ENCODE results near the gene TSEN15. TPM values are rescaled to one million over a fixed set of nuclear protein-coding genes. Genes with fewer than 3 reads are reported as not detected.

The TSEN15 gene
- total and polyA plus RNA-seq, 9 of the 15 experiments (the other 6 are each of a cell fraction or from before 2014, with no cell fraction given) = 25.6 to 121 (median 91.3) TPM

DNA sequence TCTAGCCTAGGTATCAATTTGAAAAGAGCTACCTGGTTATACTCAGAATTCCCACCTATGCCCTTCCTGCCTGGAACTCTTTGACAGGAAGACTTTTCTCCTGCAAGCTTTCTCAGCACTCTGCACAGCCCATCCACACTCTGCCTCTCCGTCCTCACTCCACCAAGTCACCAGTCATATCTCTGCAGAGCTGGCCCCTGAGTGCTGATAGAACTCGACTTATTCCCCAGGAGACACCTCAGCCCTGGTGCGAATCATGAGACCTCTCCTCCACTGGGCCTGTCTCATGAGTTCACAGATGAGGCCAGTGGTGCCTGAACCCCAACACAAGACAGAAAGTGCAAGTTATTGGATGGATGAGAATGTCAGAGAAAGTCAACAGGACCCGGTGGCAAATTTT, 46.0 kb upstream of the TSEN15 start:
- intact Hi-C loops (cut with micrococcal nuclease) (no loop called here), in situ Hi-C loops (cut with MboI) (no loop called here)
- Histone ChIP-seq H4K20me1 (replicated peaks; ENCODE audit: control insufficient read depth, insufficient read depth, low read length) (no peaks in the 10 kb centered on the region), H3K27ac (ENCODE audit: extremely low read depth, low read depth, low read length) (0 out of 3 replicates have a peak overlapping the region, but pooled peaks have one; percentile 1), H3K79me2 (ENCODE audit: control insufficient read depth, insufficient read depth, low read length) (peaks cover 12% of the 10 kb centered on the region; the same call in 2 of the 3 replicates), H3K9me3 (replicated peaks; ENCODE audit: control insufficient read depth, insufficient read depth, low read depth, low read length) (no peaks in the 10 kb centered on the region), H3K9me1 (ENCODE audit: control insufficient read depth, insufficient read depth, low read length) (no peaks in the 10 kb centered on the region), H3K27me3 (ENCODE audit: control insufficient read depth in 2 of 2, insufficient read depth in 2 of 2, low read length in 2 of 2) (no peaks in the 10 kb centered on the region), H2AFZ (ENCODE audit: low read depth, low read length) (peak overlapping the region; percentile 14), H3K36me3 (ENCODE audit: control insufficient read depth, insufficient read depth, low read length) (no peaks in the 10 kb centered on the region), H3K9ac (ENCODE audit: insufficient read depth in 1 of 2, low read depth in 2 of 2, low read length in 2 of 2) (no peak overlapping the region), H3K4me2 (ENCODE audit: insufficient read depth, low read length) (peak overlapping the region; percentile 30), H3K4me3 (no peak overlapping the region), H3K4me1 (replicated peaks in 1 of 2; ENCODE audit: control insufficient read depth in 2 of 2, insufficient read depth in 2 of 2, low read length in 2 of 2) (peaks cover 3 to 30% of the 10 kb centered on the region in 2 experiments; a peak in 4 of 5 replicates)
- FAIRE-seq (no peak), DNase-seq (ENCODE audit: extremely low read depth in 1 of 4, low spot score in 3 of 4) (peak in 1 of 4 experiments; percentile 65), ATAC-seq (peak; percentile 81)
- BruUV-seq (replicated peaks) = no TSS peak
- ChIA-PET CTCF (ENCODE audit: low intra/inter-chr PET ratio) (no interaction called here), POLR2A (interaction anchor here (0.5 to 2.5 kb wide), 8 partner anchors 9 to 734 kb away, joined by 3 to 19 read pairs (median 4); partner anchors contain the start of gene TSEN15)
- TF ChIP-seq, protein P1, sequence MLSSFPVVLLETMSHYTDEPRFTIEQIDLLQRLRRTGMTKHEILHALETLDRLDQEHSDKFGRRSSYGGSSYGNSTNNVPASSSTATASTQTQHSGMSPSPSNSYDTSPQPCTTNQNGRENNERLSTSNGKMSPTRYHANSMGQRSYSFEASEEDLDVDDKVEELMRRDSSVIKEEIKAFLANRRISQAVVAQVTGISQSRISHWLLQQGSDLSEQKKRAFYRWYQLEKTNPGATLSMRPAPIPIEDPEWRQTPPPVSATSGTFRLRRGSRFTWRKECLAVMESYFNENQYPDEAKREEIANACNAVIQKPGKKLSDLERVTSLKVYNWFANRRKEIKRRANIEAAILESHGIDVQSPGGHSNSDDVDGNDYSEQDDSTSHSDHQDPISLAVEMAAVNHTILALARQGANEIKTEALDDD (IDR thresholded peaks at IDR 0.05) = 0 out of 2 replicates have a peak, but pooled peaks have one; percentile 10
- TF ChIP-seq HNRNPLL (IDR thresholded peaks at IDR 0.05; ENCODE audit: low read depth, low read length, poor library complexity, severe bottlenecking) (no peak), ESRRB (CRISPR knock-in tag; IDR thresholded peaks at IDR 0.05; ENCODE audit: borderline replicate concordance) (no peak), MECOM (CRISPR knock-in tag; IDR thresholded peaks at IDR 0.05) (0 out of 2 replicates have a peak, but pooled peaks have one; percentile 17), ZFX (CRISPR knock-in tag; IDR thresholded peaks at IDR 0.05) (0 out of 2 replicates have a peak, but pooled peaks have one; percentile 33)
- TF ChIP-seq, protein P2, sequence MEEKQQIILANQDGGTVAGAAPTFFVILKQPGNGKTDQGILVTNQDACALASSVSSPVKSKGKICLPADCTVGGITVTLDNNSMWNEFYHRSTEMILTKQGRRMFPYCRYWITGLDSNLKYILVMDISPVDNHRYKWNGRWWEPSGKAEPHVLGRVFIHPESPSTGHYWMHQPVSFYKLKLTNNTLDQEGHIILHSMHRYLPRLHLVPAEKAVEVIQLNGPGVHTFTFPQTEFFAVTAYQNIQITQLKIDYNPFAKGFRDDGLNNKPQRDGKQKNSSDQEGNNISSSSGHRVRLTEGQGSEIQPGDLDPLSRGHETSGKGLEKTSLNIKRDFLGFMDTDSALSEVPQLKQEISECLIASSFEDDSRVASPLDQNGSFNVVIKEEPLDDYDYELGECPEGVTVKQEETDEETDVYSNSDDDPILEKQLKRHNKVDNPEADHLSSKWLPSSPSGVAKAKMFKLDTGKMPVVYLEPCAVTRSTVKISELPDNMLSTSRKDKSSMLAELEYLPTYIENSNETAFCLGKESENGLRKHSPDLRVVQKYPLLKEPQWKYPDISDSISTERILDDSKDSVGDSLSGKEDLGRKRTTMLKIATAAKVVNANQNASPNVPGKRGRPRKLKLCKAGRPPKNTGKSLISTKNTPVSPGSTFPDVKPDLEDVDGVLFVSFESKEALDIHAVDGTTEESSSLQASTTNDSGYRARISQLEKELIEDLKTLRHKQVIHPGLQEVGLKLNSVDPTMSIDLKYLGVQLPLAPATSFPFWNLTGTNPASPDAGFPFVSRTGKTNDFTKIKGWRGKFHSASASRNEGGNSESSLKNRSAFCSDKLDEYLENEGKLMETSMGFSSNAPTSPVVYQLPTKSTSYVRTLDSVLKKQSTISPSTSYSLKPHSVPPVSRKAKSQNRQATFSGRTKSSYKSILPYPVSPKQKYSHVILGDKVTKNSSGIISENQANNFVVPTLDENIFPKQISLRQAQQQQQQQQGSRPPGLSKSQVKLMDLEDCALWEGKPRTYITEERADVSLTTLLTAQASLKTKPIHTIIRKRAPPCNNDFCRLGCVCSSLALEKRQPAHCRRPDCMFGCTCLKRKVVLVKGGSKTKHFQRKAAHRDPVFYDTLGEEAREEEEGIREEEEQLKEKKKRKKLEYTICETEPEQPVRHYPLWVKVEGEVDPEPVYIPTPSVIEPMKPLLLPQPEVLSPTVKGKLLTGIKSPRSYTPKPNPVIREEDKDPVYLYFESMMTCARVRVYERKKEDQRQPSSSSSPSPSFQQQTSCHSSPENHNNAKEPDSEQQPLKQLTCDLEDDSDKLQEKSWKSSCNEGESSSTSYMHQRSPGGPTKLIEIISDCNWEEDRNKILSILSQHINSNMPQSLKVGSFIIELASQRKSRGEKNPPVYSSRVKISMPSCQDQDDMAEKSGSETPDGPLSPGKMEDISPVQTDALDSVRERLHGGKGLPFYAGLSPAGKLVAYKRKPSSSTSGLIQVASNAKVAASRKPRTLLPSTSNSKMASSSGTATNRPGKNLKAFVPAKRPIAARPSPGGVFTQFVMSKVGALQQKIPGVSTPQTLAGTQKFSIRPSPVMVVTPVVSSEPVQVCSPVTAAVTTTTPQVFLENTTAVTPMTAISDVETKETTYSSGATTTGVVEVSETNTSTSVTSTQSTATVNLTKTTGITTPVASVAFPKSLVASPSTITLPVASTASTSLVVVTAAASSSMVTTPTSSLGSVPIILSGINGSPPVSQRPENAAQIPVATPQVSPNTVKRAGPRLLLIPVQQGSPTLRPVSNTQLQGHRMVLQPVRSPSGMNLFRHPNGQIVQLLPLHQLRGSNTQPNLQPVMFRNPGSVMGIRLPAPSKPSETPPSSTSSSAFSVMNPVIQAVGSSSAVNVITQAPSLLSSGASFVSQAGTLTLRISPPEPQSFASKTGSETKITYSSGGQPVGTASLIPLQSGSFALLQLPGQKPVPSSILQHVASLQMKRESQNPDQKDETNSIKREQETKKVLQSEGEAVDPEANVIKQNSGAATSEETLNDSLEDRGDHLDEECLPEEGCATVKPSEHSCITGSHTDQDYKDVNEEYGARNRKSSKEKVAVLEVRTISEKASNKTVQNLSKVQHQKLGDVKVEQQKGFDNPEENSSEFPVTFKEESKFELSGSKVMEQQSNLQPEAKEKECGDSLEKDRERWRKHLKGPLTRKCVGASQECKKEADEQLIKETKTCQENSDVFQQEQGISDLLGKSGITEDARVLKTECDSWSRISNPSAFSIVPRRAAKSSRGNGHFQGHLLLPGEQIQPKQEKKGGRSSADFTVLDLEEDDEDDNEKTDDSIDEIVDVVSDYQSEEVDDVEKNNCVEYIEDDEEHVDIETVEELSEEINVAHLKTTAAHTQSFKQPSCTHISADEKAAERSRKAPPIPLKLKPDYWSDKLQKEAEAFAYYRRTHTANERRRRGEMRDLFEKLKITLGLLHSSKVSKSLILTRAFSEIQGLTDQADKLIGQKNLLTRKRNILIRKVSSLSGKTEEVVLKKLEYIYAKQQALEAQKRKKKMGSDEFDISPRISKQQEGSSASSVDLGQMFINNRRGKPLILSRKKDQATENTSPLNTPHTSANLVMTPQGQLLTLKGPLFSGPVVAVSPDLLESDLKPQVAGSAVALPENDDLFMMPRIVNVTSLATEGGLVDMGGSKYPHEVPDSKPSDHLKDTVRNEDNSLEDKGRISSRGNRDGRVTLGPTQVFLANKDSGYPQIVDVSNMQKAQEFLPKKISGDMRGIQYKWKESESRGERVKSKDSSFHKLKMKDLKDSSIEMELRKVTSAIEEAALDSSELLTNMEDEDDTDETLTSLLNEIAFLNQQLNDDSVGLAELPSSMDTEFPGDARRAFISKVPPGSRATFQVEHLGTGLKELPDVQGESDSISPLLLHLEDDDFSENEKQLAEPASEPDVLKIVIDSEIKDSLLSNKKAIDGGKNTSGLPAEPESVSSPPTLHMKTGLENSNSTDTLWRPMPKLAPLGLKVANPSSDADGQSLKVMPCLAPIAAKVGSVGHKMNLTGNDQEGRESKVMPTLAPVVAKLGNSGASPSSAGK (IDR thresholded peaks at IDR 0.05) = peak; percentile 14; the same call in 1 of the 2 replicates
- TF ChIP-seq, protein P3, sequence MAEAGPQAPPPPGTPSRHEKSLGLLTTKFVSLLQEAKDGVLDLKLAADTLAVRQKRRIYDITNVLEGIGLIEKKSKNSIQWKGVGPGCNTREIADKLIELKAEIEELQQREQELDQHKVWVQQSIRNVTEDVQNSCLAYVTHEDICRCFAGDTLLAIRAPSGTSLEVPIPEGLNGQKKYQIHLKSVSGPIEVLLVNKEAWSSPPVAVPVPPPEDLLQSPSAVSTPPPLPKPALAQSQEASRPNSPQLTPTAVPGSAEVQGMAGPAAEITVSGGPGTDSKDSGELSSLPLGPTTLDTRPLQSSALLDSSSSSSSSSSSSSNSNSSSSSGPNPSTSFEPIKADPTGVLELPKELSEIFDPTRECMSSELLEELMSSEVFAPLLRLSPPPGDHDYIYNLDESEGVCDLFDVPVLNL (CRISPR knock-in tag; IDR thresholded peaks at IDR 0.05; ENCODE audit: low read depth) = no peak
- WGBS (ENCODE audit: insufficient coverage, low coverage, missing lambda C conversion rate) = 20% methylated on average over 4 of the region's 4 CpGs

Measured in K562 (cell line).